GM19043 (cell line): ENCODE results near the gene PDE7B.

Source experiments
- ATAC-seq: cut with Tn5 transposase; IDR thresholded peaks from one replicate; pipeline ENCODE4 v1.9.1; 2021; ENCODE audit warnings: low read depth; ENCODE audit not compliant: unreplicated experiment

The PDE7B gene

GRCh38 chr6:136059308-136059707 lies 207.8 kb downstream of the PDE7B start:
- ATAC-seq, result no peak

- ATAC-seq, result no peak
Measured at GRCh38 chr6:136060052-136060451, 208.6 kb downstream of the PDE7B start.

GRCh38 chr6:136060759-136061158 lies 209.3 kb downstream of the PDE7B start:
- ATAC-seq, result no peak

- ATAC-seq, result no peak
Measured at GRCh38 chr6:136061701-136062100, 210.2 kb downstream of the PDE7B start.

- ATAC-seq, result no peak
Measured at GRCh38 chr6:136063096-136063495, 211.6 kb downstream of the PDE7B start.

- ATAC-seq, result no peak
Measured at GRCh38 chr6:136066005-136066404, 214.5 kb downstream of the PDE7B start.

GRCh38 chr6:136067731-136068341 lies 216.3 kb downstream of the PDE7B start:
- ATAC-seq, result no peak

GRCh38 chr6:136069119-136069518 lies 217.6 kb downstream of the PDE7B start:
- no peak for ATAC-seq

GRCh38 chr6:136070815-136071214 lies 219.3 kb downstream of the PDE7B start:
- ATAC-seq, result no peak

GRCh38 chr6:136072691-136073090 lies 221.2 kb downstream of the PDE7B start:
- ATAC-seq, result no peak

GRCh38 chr6:136073216-136073615 lies 221.7 kb downstream of the PDE7B start:
- ATAC-seq, result no peak

- ATAC-seq, result no peak
Measured at GRCh38 chr6:136076496-136076895, 225.0 kb downstream of the PDE7B start.

- no peak for ATAC-seq
Measured at GRCh38 chr6:136077834-136078576, 226.5 kb downstream of the PDE7B start.

GRCh38 chr6:136079701-136080565 lies 228.4 kb downstream of the PDE7B start:
- no peak for ATAC-seq

GRCh38 chr6:136083540-136083939 lies 232.0 kb downstream of the PDE7B start:
- ATAC-seq, result no peak

- ATAC-seq, result no peak
Measured at GRCh38 chr6:136084403-136084802, 232.9 kb downstream of the PDE7B start.

GRCh38 chr6:136085370-136086115 lies 234.0 kb downstream of the PDE7B start:
- ATAC-seq, result no peak

GRCh38 chr6:136086686-136087085 lies 235.2 kb downstream of the PDE7B start:
- no peak for ATAC-seq

GRCh38 chr6:136087986-136088385 lies 236.5 kb downstream of the PDE7B start:
- no peak for ATAC-seq

- no peak for ATAC-seq
Measured at GRCh38 chr6:136088693-136089092, 237.2 kb downstream of the PDE7B start.

GRCh38 chr6:136089876-136090275 lies 238.4 kb downstream of the PDE7B start:
- ATAC-seq, result no peak
